HepG2 (cell line): Measurements from ENCODE around the gene BLOC1S4. TPM values are rescaled to one million over a fixed set of nuclear protein-coding genes. Genes with fewer than 3 reads are reported as not detected.

Experiments
- CCAR2 ChIP-seq: fragments of 200-400 bp; formaldehyde crosslinking; optimal IDR thresholded peaks from 2 replicates; pipeline ENCODE3; 2018; ENCODE audit warnings: low read depth, mild to moderate bottlenecking, low read length, moderate library complexity
- FOXJ3 ChIP-seq: sonication (generic); formaldehyde crosslinking; IDR thresholded peaks from 2 replicates; pipeline ENCODE4 v1.4.0; 2020; ENCODE audit warnings: missing genetic modification reagents, mild to moderate bottlenecking, borderline replicate concordance
- HDAC1 ChIP-seq: sonication (generic); formaldehyde crosslinking; IDR thresholded peaks from 2 replicates; pipeline ENCODE4 v1.5.1; 2020; ENCODE audit warnings: mild to moderate bottlenecking, missing genetic modification reagents
- KDM1A ChIP-seq: IDR thresholded peaks from 2 replicates; pipeline ENCODE4 v1.6.1; 2016; ENCODE audit warnings: missing compliant biosample characterization
- MTF2 ChIP-seq: sonication (generic); formaldehyde crosslinking; IDR thresholded peaks from 2 replicates; pipeline ENCODE4 v1.5.0; 2020; ENCODE audit warnings: missing genetic modification reagents, borderline replicate concordance
- RFXANK ChIP-seq: IDR thresholded peaks from 2 replicates; pipeline ENCODE4 v1.6.1; 2016
- SRSF4 ChIP-seq: fragments of 200-400 bp; formaldehyde crosslinking; IDR thresholded peaks from one replicate; pipeline ENCODE4 v1.6.1; 2018; ENCODE audit warnings: mild to moderate bottlenecking, low read depth, low read length, moderate library complexity; ENCODE audit not compliant: poor library complexity, severe bottlenecking
- STAT5B ChIP-seq: sonication (generic); formaldehyde crosslinking; IDR thresholded peaks from 2 replicates; pipeline ENCODE4 v1.4.0; 2020; ENCODE audit warnings: missing genetic modification reagents
- ZBTB7B ChIP-seq: sonication (generic); formaldehyde crosslinking; IDR thresholded peaks from 2 replicates; pipeline ENCODE4 v1.4.0; 2020; ENCODE audit warnings: missing genetic modification reagents
- ZNF234 ChIP-seq: sonication (generic); formaldehyde crosslinking; conservative IDR thresholded peaks from 2 replicates; pipeline ENCODE4 v1.5.1; 2020; ENCODE audit warnings: mild to moderate bottlenecking, missing genetic modification reagents
- polyA plus RNA-seq, 8 experiments: library from polyadenylated mRNA; depleted of rRNA in 3 of 8; stranded (reverse) in 7 of 8; unstranded in 1 of 8; fragments of >200 nt; fragmentation: Illumina TruSeq in 4 of 8; extraction: Trizol in 4 of 8; gene quantifications; 2 replicates each; pipeline versions ENCODE4 v1.2.1 to v1.2.3, GENCODE V29; 2011 to 2016; ENCODE audit warnings: low read depth in 4 of 8, missing spikeins in 1 of 8, mixed read lengths in 1 of 8; ENCODE audit not compliant: insufficient read depth in 1 of 8
- total RNA-seq, 5 experiments: library from RNA; depleted of rRNA; stranded (reverse); fragments of >200 nt; fragmentation: Illumina TruSeq; extraction: Trizol; gene quantifications; 2 replicates each; pipeline ENCODE4 v1.2.3, GENCODE V29; 2016; ENCODE audit warnings: low read depth in 1 of 5
- TF ChIP-seq, protein P1 (sequence below): sonication (generic); formaldehyde crosslinking; IDR thresholded peaks from 2 replicates; pipeline ENCODE4 v1.4.0; 2020; ENCODE audit warnings: mild to moderate bottlenecking, missing genetic modification reagents
- TF ChIP-seq, protein P2 (sequence below): sonication (generic); formaldehyde crosslinking; IDR thresholded peaks from 2 replicates; pipeline ENCODE4 v1.4.0; 2020; ENCODE audit warnings: missing genetic modification reagents, low read depth, mild to moderate bottlenecking, borderline replicate concordance
- TF ChIP-seq, protein P3 (sequence below), 2 experiments: sonication (generic) in 1 of 2; formaldehyde crosslinking in 1 of 2; IDR thresholded peaks; 2 replicates each; pipeline versions ENCODE4 v1.5.1 to v1.6.1; 2011 to 2020; ENCODE audit warnings: borderline replicate concordance in 1 of 2, low read depth in 1 of 2, low read length in 1 of 2, mild to moderate bottlenecking in 1 of 2, missing genetic modification reagents in 1 of 2, moderate library complexity in 1 of 2
- TF ChIP-seq, protein P4 (sequence below): sonication (generic); formaldehyde crosslinking; IDR thresholded peaks from 2 replicates; pipeline ENCODE4 v1.5.1; 2020; ENCODE audit warnings: mild to moderate bottlenecking, moderate library complexity, missing genetic modification reagents
- TF ChIP-seq, protein P5 (sequence below): sonication (generic); formaldehyde crosslinking; IDR thresholded peaks from 2 replicates; pipeline ENCODE4 v1.8.0; 2022; ENCODE audit warnings: mild to moderate bottlenecking, missing genetic modification reagents; ENCODE audit not compliant: insufficient replicate concordance
- TF ChIP-seq, protein P6 (sequence below): sonication (generic); formaldehyde crosslinking; IDR thresholded peaks from 2 replicates; pipeline ENCODE4 v1.4.0; 2020; ENCODE audit warnings: missing genetic modification reagents

The BLOC1S4 gene
- total and polyA plus RNA-seq, 2 of the 13 experiments (the other 11 are each of a cell fraction or from before 2014, with no cell fraction given) = 15.5 to 20.9 TPM

DNA sequence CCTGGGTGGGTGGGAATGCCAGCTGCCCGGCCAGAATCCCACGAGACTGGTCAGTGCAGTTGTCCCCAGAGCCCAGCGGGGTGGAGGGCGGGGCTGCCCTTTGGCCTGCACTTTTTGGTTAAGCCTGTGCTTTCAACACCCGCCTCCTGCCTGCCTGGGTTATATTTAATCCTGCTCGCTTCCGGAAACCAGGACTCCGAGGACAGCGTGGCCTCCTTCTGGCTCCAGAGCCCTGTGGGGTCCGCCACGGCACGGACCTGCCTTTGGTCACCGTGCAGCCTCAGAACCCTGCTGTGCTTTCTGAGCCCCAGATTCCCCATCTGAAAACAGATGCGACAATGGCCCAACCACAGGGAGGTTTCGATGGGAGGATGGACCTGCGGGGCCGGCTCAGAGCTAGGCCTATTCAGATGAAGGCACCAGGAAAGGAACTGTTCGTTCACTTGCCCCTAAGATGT lies 37.2 kb downstream of the BLOC1S4 start (continued):
- TF ChIP-seq, protein P1, sequence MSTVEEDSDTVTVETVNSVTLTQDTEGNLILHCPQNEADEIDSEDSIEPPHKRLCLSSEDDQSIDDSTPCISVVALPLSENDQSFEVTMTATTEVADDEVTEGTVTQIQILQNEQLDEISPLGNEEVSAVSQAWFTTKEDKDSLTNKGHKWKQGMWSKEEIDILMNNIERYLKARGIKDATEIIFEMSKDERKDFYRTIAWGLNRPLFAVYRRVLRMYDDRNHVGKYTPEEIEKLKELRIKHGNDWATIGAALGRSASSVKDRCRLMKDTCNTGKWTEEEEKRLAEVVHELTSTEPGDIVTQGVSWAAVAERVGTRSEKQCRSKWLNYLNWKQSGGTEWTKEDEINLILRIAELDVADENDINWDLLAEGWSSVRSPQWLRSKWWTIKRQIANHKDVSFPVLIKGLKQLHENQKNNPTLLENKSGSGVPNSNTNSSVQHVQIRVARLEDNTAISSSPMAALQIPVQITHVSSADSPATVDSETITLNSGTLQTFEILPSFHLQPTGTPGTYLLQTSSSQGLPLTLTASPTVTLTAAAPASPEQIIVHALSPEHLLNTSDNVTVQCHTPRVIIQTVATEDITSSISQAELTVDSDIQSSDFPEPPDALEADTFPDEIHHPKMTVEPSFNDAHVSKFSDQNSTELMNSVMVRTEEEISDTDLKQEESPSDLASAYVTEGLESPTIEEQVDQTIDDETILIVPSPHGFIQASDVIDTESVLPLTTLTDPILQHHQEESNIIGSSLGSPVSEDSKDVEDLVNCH (CRISPR knock-in tag) = no peak
- TF ChIP-seq, protein P2, sequence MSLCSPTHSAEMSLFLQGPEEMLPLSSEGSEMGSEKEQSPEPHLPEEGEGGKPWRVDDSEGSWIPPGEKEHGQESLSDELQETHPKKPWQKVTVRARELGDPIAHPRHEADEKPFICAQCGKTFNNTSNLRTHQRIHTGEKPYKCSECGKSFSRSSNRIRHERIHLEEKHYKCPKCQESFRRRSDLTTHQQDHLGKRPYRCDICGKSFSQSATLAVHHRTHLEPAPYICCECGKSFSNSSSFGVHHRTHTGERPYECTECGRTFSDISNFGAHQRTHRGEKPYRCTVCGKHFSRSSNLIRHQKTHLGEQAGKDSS = 0 out of 2 replicates have a peak, but pooled peaks have one; percentile 55
- TF ChIP-seq RFXANK (CRISPR knock-in tag) = no peak
- TF ChIP-seq SRSF4 = no peak
- TF ChIP-seq, protein P3, sequence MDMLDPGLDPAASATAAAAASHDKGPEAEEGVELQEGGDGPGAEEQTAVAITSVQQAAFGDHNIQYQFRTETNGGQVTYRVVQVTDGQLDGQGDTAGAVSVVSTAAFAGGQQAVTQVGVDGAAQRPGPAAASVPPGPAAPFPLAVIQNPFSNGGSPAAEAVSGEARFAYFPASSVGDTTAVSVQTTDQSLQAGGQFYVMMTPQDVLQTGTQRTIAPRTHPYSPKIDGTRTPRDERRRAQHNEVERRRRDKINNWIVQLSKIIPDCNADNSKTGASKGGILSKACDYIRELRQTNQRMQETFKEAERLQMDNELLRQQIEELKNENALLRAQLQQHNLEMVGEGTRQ (IDR thresholded peaks at IDR 0.05; ENCODE audit: low read depth, low read length) = no peak
- TF ChIP-seq, protein P3 (CRISPR knock-in tag; IDR thresholded peaks at IDR 0.05; ENCODE audit: borderline replicate concordance) = no peak; the same call in 1 of the 2 replicates
- TF ChIP-seq, protein P4, sequence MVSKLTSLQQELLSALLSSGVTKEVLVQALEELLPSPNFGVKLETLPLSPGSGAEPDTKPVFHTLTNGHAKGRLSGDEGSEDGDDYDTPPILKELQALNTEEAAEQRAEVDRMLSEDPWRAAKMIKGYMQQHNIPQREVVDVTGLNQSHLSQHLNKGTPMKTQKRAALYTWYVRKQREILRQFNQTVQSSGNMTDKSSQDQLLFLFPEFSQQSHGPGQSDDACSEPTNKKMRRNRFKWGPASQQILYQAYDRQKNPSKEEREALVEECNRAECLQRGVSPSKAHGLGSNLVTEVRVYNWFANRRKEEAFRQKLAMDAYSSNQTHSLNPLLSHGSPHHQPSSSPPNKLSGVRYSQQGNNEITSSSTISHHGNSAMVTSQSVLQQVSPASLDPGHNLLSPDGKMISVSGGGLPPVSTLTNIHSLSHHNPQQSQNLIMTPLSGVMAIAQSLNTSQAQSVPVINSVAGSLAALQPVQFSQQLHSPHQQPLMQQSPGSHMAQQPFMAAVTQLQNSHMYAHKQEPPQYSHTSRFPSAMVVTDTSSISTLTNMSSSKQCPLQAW (CRISPR knock-in tag) = no peak
- no peak for TF ChIP-seq STAT5B (CRISPR knock-in tag)
- no peak for TF ChIP-seq CCAR2
- TF ChIP-seq, protein P5, sequence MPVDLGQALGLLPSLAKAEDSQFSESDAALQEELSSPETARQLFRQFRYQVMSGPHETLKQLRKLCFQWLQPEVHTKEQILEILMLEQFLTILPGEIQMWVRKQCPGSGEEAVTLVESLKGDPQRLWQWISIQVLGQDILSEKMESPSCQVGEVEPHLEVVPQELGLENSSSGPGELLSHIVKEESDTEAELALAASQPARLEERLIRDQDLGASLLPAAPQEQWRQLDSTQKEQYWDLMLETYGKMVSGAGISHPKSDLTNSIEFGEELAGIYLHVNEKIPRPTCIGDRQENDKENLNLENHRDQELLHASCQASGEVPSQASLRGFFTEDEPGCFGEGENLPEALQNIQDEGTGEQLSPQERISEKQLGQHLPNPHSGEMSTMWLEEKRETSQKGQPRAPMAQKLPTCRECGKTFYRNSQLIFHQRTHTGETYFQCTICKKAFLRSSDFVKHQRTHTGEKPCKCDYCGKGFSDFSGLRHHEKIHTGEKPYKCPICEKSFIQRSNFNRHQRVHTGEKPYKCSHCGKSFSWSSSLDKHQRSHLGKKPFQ (CRISPR knock-in tag) = peak; percentile 16
- TF ChIP-seq MTF2 (CRISPR knock-in tag) = no peak
- no peak for TF ChIP-seq ZNF234 (CRISPR knock-in tag)
- 0 out of 2 replicates have a peak, but pooled peaks have one; percentile 69 for TF ChIP-seq FOXJ3 (CRISPR knock-in tag)
- no peak for TF ChIP-seq KDM1A (CRISPR knock-in tag)
- TF ChIP-seq ZBTB7B (CRISPR knock-in tag) = peak; percentile 78; the same call in 1 of the 2 replicates
- TF ChIP-seq, protein P6, sequence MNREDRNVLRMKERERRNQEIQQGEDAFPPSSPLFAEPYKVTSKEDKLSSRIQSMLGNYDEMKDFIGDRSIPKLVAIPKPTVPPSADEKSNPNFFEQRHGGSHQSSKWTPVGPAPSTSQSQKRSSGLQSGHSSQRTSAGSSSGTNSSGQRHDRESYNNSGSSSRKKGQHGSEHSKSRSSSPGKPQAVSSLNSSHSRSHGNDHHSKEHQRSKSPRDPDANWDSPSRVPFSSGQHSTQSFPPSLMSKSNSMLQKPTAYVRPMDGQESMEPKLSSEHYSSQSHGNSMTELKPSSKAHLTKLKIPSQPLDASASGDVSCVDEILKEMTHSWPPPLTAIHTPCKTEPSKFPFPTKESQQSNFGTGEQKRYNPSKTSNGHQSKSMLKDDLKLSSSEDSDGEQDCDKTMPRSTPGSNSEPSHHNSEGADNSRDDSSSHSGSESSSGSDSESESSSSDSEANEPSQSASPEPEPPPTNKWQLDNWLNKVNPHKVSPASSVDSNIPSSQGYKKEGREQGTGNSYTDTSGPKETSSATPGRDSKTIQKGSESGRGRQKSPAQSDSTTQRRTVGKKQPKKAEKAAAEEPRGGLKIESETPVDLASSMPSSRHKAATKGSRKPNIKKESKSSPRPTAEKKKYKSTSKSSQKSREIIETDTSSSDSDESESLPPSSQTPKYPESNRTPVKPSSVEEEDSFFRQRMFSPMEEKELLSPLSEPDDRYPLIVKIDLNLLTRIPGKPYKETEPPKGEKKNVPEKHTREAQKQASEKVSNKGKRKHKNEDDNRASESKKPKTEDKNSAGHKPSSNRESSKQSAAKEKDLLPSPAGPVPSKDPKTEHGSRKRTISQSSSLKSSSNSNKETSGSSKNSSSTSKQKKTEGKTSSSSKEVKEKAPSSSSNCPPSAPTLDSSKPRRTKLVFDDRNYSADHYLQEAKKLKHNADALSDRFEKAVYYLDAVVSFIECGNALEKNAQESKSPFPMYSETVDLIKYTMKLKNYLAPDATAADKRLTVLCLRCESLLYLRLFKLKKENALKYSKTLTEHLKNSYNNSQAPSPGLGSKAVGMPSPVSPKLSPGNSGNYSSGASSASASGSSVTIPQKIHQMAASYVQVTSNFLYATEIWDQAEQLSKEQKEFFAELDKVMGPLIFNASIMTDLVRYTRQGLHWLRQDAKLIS (CRISPR knock-in tag) = no peak; the same call in 1 of the 2 replicates
- TF ChIP-seq HDAC1 = peak; percentile 82
